Measurements from ENCODE around the gene SLU7.

Gene SLU7

DNA sequence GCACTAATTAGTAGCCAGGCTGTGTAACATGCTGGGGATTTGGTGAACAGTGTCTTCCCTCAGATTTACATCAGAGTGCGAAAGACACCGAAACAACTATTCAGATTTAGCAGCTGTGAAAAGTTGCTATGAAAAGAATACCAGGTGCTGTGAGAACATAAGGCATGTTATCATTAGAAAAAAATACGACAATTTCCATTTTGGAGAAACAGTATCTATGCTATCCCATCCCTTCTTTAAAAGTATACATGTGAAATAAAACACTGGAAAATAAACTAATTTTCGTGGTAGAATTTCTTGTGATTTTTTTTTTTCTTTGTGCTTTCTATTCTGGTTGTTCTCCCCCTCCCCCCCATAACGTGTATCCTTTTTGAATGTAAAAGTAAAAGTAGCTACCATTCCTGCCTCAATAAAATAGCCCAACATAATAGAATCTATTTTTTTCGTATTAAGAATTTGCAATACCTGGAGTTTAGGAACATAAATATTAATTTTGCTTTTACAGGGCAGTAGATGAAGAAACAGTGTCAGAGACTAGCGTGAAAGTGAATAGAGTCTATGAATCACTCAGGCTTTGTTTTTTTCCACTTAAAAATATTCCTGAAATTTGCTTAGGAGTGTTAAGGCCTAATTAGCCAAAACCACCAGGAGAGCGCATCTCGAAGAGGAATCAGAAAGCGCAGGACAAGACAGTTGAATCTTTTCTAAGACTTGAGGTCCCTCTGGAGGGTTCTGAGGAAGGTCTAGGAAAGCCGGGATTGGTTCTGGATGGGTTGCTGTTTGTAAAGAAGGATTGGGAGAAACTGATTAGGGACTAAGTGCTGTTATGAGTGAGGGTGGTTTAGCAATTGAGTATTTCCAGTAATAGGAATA, 813 bp upstream of the SLU7 start:
- no peak for DNase-seq (ENCODE audit: low read depth, low spot score)

DNA sequence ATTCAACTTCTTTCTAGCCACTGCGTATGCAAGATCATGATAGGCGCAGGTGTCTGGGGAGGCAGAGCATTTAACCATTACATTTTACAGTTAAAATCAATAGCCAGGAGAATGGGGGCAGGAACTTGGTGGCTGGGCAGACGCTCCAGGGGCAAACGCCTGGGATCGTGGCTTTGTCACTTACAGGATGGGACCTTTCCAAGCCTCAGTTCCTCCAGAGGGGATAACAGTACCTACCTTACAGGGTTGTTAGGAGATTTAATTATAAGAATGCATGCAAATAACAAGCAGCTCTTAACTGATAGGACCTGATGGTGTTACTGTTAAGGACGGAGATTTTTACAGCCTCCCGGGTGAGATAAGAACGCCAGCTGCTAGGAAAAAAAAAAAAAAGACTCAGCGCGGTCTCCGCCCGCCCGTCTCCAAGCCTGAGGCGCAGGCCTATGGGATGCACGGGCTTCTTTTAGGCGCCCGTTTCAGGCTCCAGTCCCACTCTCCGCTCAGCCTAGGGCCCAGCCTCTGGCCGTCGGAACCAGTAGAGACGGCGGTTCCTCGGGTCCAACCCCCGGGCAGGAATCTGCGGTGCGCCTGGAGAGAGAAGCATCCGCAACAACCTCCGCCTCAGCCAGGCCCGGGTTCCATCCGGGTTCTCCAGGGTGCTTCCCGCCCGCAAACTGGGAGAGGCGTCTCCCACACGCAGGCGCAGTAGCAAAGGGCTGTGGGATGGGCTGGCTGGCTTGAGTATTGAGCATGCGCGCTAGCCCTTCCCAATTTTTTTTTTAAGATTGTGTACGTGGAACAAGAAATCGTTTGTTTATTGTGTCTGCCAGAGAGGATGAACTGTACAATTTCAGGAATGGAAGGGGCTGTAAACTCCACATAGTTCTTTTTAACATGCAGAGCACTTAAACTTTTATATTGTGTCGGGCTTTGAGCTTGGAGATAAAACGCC, 19.2 kb downstream of the SLU7 start, which contains the start of gene FAM200C:
FAM200C (minus strand) TSS at position 653 of the 952 bp plus-strand sequence. CDS start 4,564 bp downstream, outside the sequence.
- DNase-seq (ENCODE audit: low read depth, low spot score) = no peak

DNA sequence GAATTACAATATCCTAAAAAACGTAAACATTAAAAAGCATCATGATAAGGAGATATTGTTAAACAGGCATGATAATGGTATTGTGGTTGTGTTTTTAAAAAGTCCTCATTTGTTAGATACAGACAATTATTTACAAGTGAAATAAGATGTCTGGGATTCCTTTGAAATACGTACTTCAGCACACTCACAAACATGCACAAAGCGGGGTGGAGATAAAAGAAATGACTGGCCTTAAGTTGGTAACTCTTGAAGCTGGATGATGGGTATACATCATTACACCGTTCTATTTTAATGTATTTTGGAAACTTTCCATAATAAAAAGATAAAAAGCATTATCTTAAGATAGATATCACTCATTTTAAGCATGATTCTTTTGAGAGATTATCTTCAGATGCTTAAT, 20.1 kb downstream of the SLU7 start:
- no peak for DNase-seq (ENCODE audit: low read depth, low spot score)

DNA sequence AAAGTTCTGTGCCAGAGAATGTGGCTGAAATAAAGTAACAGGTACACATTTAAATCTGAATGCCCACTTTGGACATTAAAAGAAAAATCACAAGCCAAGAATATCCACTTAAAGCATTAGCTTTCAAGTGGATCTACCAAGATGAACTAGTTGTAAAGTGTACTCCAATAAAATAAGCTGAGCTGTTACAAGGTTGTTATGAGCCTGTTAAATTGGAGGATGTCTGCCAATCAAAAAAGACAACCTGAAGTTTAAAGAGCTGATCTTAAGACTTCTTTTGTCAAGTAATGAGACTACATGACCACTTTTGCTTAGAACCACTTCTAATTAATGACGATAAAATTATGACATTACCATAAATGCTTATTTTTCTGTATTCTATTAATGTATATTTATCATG, 21.4 kb downstream of the SLU7 start:
- no peak for DNase-seq (ENCODE audit: low read depth, low spot score)

DNA sequence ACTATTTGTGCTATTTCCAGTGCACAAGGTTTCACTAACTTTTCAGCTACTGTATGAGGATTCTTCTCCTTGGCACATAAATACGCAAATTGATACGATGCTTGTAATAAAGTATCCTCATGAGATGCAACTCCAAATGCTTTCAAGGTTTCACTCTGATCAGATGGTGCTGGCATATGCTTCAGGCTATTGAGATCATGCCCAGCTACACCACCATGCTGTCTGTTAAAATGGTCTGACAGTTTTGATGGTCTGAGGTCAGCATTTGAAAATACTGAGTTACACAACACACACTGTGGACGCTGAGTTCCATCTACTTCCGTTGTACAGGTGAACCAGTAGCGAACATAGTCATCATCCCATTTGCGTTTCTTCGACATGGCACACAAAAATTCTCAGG, 23.8 kb downstream of the SLU7 start:
- no peak for DNase-seq (ENCODE audit: low read depth, low spot score)

DNA sequence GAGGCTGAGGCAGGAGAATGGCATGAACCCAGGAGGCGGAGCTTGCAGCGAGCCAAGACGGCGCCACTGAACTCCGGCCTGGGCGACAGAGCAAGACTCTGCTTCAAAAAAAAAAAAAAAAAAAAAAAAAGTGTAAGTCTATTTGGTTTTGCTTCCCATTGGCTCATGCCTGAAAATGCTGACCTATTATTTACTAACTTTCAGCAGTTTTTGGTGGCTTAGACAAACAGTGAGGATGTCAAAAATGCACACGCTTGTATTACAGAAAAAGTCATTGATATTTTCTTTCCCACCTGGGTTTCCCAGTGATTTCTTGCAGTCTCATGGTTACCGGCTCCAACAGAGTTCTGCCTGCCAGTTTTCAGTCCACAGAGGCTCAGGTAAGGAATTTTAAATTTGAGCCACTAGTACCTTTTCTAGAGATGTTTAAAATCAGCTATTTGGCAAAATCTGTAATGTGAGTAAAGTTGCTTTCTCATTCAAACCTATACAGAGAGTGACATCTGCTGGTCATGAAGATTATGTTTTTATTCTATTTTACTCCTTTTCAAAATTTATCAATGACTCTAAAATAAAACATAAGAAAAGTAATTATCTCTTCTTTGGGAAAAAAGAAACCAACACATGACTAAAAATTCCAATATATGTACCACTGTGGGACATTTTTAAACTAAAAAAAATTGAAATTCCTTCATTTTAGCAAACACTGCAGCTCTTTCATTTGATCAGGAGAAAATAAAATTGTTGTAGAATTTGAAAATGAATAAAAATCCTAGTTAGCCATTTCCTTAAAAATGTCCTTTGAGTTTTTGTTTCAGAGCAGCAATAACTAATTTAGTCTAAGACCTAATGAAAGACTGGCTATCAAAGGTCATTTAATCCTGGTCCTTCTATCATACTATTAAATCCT, 27.8 kb downstream of the SLU7 start:
- no peak for DNase-seq (ENCODE audit: low read depth, low spot score)

- DNase-seq (ENCODE audit: low read depth, low spot score) = no peak
Measured at GRCh38 chr5:160387445-160387844, 31.4 kb downstream of the SLU7 start.

DNA sequence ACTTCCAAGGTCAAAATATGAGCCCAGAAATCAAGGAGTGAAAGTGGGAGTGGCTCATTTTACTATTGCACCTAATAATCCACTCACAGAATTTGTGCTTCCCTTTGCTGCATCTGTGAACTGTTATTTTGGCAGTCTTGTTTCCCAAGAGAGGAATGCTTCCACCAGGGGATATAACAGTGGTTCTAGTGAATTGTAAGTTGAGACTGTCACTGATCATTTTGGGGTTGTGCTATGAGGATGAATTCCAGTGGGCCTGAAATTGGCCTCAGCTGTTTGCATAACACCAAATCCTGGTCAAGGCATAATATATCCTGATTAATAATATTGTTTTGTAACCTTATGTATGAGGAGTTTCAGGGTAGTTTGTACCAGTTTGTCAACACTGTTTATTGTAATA, 33.4 kb downstream of the SLU7 start:
- no peak for DNase-seq (ENCODE audit: low read depth, low spot score)

- DNase-seq (ENCODE audit: low read depth, low spot score) = no peak
Measured at GRCh38 chr5:160384681-160385080, 34.2 kb downstream of the SLU7 start.

DNA sequence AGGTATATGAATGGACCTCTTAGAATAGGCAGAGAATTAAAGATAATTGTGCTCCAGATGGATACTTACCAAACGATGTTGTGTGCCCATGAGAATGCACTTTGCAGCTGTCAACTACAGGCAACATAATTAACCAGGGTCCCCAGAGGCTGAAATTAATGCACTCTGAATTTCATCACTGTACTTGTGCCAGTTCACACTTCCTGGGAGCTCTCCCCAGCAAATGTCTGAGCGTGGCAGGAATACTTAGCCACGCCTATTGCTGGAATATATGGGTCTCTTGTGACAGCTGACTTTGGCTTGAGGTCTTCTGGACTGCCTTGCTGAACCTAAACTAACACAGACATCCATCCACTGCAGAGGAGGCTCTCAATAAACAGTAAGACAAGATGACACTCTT, 36.5 kb downstream of the SLU7 start:
- DNase-seq (ENCODE audit: low read depth, low spot score) = no peak

DNA sequence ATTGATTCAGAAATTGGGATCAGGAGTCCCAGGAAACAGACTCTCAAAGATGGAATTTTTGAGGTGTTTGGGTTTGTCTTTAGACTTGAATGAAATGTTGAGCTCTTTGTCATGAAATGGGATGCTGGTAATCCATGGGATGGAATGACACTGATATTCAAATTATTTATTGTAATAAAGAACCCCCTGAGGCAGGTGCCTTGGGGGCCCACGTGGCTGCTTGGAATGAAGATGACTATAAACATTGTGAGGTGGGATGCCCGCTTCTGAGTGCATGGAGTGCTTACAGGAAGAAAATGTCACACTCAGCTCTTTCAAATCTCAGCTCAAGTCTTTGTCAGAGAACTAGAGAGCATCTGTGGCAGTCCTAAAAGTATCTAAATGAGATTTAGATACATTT, 38.8 kb downstream of the SLU7 start:
- no peak for DNase-seq (ENCODE audit: low read depth, low spot score)

DNA sequence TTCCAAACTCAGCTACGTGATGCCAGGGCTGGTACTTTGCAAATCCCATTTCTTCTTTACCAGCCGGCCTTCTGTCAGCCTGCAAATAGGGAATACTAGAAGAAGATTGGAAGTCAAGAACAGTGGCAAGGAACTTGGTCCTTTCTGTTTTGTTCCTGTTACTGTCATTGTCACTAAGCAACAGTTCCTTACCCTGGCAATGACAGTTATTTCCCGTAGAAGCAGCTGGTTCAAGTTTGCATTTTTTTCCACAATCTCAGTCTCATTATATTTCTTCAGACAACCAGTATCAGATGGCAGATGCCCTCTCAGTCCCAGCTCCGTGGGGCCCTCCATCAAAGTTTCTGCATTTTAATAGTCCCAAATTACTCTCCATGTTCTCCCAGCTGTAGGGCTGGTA, 39.4 kb downstream of the SLU7 start:
- DNase-seq (ENCODE audit: low read depth, low spot score) = no peak

- DNase-seq (ENCODE audit: low read depth, low spot score) = no peak
Measured at GRCh38 chr5:160378330-160378729, 40.6 kb downstream of the SLU7 start.

- DNase-seq (ENCODE audit: low read depth, low spot score) = no peak
Measured at GRCh38 chr5:160377651-160378050, 41.2 kb downstream of the SLU7 start.

- DNase-seq (ENCODE audit: low read depth, low spot score) = no peak
Measured at GRCh38 chr5:160376416-160376815, 42.5 kb downstream of the SLU7 start.

GRCh38 chr5:160375701-160376100, 43.2 kb downstream of the SLU7 start:
- no peak for DNase-seq (ENCODE audit: low read depth, low spot score)

GRCh38 chr5:160375166-160375565, 43.7 kb downstream of the SLU7 start:
- no peak for DNase-seq (ENCODE audit: low read depth, low spot score)

DNA sequence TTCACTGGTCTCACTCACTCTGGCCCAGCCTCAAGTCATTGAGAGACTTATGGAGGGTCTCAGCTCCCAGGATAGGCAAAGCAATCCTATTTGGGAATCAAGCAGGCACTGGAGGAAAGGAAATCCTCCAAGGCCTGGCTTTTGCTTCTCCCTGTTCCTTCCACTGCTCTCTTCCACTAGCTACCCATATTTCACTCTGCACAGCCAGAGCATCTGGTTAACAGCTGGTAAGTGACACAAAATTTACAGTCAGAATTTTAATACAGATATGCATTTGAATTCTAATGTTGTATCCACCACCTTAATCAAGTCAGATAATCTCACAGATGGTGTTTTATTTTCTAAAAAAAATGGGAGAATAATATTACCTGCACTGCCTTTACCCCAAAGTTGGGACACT, 47.6 kb downstream of the SLU7 start:
- DNase-seq (ENCODE audit: low read depth, low spot score) = no peak

DNA sequence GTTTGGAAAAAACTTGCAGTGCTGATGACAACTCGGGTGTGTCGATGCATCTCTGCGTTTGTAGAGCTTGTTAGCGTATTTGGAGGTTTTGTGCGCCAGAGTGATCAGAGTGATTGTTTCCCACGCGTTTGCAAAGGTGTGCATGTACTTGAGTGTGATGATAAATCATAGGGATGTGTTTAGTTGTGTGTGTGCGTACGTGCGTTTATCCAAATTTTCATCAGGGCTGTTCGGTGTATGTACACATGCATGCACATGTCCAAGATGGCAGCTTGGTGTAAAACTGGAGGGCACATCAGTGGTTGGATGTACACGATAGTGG, 48.2 kb downstream of the SLU7 start:
- no peak for DNase-seq (ENCODE audit: low read depth, low spot score)

GRCh38 chr5:160369990-160370712, 48.7 kb downstream of the SLU7 start, which contains the start of gene C1QTNF2:
Gene C1QTNF2, minus strand, starts transcription at chr5:160370626. Its CDS starts 15,615 bp downstream, at chr5:160355011.
- DNase-seq (ENCODE audit: low read depth, low spot score) = no peak

- no peak for DNase-seq (ENCODE audit: low read depth, low spot score)
Measured at GRCh38 chr5:160367885-160368284, 51.0 kb downstream of the SLU7 start.

Data from activated CD4-positive, CD25-positive, alpha-beta regulatory T cell treated with anti-CD3 and anti-CD28 coated beads, Interleukin-2, amount 50 U/mL, for 16 hours (primary cell).